Effector memory CD8-positive, alpha-beta T cell (primary cell): ENCODE measurements around the gene PXYLP1.

ENCODE experiments used
- ATAC-seq: fragments of 150-1000 bp; cut with Tn5 transposase; replicated peaks from 2 replicates; pipeline ENCODE4 v1.10.0; 2021; ENCODE audit warnings: mild to moderate bottlenecking, moderate library complexity
- DNase-seq, 3 experiments: peaks; one replicate each; pipeline ENCODE4 v3.0.0; 2021
- H3K27ac Mint-ChIP-seq, 2 donors: one replicate each; pipeline ENCODE4 v1.8.0; 2022; ENCODE audit warnings: mild to moderate bottlenecking in 2 of 2, mixed read lengths in 2 of 2, moderate library complexity in 2 of 2
- H3K27me3 Mint-ChIP-seq, 2 donors: one replicate each; pipeline ENCODE4 v1.8.0; 2022; ENCODE audit warnings: mixed read lengths in 2 of 2
- H3K36me3 Mint-ChIP-seq: one replicate; pipeline ENCODE4 v1.8.0; 2022; ENCODE audit warnings: mild to moderate bottlenecking, moderate library complexity, mixed read lengths; ENCODE audit not compliant: insufficient read depth
- H3K4me1 Mint-ChIP-seq, 2 donors: one replicate each; pipeline ENCODE4 v1.8.0; 2022; ENCODE audit warnings: low read depth in 2 of 2, mixed read lengths in 2 of 2
- H3K4me3 Mint-ChIP-seq, 2 donors: one replicate each; pipeline ENCODE4 v1.8.0; 2022; ENCODE audit warnings: mild to moderate bottlenecking in 2 of 2, mixed read lengths in 2 of 2, moderate library complexity in 2 of 2
- H3K9me3 Mint-ChIP-seq, 2 donors: one replicate each; pipeline ENCODE4 v1.8.0; 2022; ENCODE audit warnings: mixed read lengths in 2 of 2

PXYLP1 gene

GRCh38 chr3:141338881-141339280 is 107.3 kb downstream of the PXYLP1 start:
- no peaks in the 10 kb centered on the region for H3K4me1 Mint-ChIP-seq
- H3K27ac Mint-ChIP-seq, result no peak overlapping the region
- H3K36me3 Mint-ChIP-seq, result no peaks in the 10 kb centered on the region
- no peaks in the 10 kb centered on the region for H3K9me3 Mint-ChIP-seq
- ATAC-seq (no peak), DNase-seq (no peak)
- H3K4me3 Mint-ChIP-seq, result no peak overlapping the region
- H3K27me3 Mint-ChIP-seq, result peaks cover 16 to 33% of the 10 kb centered on the region in 2 donors

GRCh38 chr3:141341536-141341935 is 109.9 kb downstream of the PXYLP1 start:
- ATAC-seq, result no peak
- no peaks in the 10 kb centered on the region for H3K36me3 Mint-ChIP-seq
- no peak overlapping the region for H3K27ac Mint-ChIP-seq
- H3K4me1 Mint-ChIP-seq, result no peaks in the 10 kb centered on the region
- no peak overlapping the region for H3K4me3 Mint-ChIP-seq
- H3K9me3 Mint-ChIP-seq, result no peaks in the 10 kb centered on the region
- peaks cover 16 to 22% of the 10 kb centered on the region in 2 donors for H3K27me3 Mint-ChIP-seq
- DNase-seq, result no peak

- no peak for DNase-seq
- H3K4me3 Mint-ChIP-seq, result no peak overlapping the region
- no peak overlapping the region for H3K27ac Mint-ChIP-seq
- H3K36me3 Mint-ChIP-seq, result no peaks in the 10 kb centered on the region
- H3K4me1 Mint-ChIP-seq, result no peaks in the 10 kb centered on the region
- ATAC-seq, result no peak
- H3K9me3 Mint-ChIP-seq, result no peaks in the 10 kb centered on the region
- H3K27me3 Mint-ChIP-seq, result peaks cover 16 to 22% of the 10 kb centered on the region in 2 donors
Measured at GRCh38 chr3:141342386-141342785, 110.8 kb downstream of the PXYLP1 start.

- DNase-seq (no peak), ATAC-seq (no peak)
- Mint-ChIP-seq H3K4me1 (no peaks in the 10 kb centered on the region), H3K9me3 (no peaks in the 10 kb centered on the region), H3K4me3 (no peak overlapping the region), H3K27me3 (peaks cover 16 to 22% of the 10 kb centered on the region in 2 donors), H3K27ac (no peak overlapping the region), H3K36me3 (no peaks in the 10 kb centered on the region)
Measured at GRCh38 chr3:141343077-141343476, 111.5 kb downstream of the PXYLP1 start.

- no peak for ATAC-seq
- Mint-ChIP-seq H3K4me1 (no peaks in the 10 kb centered on the region), H3K27me3 (peaks cover 14 to 21% of the 10 kb centered on the region in 2 donors), H3K27ac (no peak overlapping the region), H3K36me3 (no peaks in the 10 kb centered on the region), H3K4me3 (no peak overlapping the region), H3K9me3 (no peaks in the 10 kb centered on the region)
- DNase-seq, result no peak
Measured at GRCh38 chr3:141343865-141344271, 112.2 kb downstream of the PXYLP1 start.
